OCI-LY1 (cell line): ENCODE measurements around the gene IMMP2L.

ENCODE experiments used
- EZH2 ChIP-seq: fragments of 200-600 bp; sonication (generic), shearing (Covaris generic); IDR thresholded peaks from 2 replicates; pipeline ENCODE4 v1.8.0; 2017; ENCODE audit warnings: borderline replicate concordance, mixed run types, mild to moderate bottlenecking, antibody characterized with exemption, low read length, moderate library complexity, mixed read lengths
- TF ChIP-seq, protein P1 (sequence below): fragments of 200-600 bp; sonication (generic), shearing (Covaris generic); IDR thresholded peaks from 2 replicates; pipeline ENCODE4 v1.5.1; 2017; ENCODE audit warnings: mild to moderate bottlenecking, antibody characterized with exemption, low read length, moderate library complexity, mixed read lengths

DNA sequence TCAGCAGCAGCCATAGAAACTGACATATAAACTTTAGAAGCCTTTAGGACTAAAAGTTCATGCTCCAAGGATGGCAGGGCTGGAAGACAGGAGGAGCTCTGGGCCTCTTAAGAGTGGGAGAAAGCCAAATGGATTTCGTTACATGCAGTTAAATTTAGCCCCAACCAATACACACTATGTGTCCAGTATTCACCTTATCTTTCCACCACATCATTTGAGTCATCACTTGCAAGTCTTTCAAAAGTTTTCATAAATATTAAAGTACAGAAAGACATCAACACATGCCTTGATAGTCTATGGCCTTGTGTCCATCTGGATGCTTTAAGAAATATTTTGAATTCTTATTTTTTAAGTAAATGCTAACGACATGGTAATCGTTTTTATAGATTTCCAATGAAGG is 863.7 kb downstream of the IMMP2L start:
- TF ChIP-seq, protein P1, sequence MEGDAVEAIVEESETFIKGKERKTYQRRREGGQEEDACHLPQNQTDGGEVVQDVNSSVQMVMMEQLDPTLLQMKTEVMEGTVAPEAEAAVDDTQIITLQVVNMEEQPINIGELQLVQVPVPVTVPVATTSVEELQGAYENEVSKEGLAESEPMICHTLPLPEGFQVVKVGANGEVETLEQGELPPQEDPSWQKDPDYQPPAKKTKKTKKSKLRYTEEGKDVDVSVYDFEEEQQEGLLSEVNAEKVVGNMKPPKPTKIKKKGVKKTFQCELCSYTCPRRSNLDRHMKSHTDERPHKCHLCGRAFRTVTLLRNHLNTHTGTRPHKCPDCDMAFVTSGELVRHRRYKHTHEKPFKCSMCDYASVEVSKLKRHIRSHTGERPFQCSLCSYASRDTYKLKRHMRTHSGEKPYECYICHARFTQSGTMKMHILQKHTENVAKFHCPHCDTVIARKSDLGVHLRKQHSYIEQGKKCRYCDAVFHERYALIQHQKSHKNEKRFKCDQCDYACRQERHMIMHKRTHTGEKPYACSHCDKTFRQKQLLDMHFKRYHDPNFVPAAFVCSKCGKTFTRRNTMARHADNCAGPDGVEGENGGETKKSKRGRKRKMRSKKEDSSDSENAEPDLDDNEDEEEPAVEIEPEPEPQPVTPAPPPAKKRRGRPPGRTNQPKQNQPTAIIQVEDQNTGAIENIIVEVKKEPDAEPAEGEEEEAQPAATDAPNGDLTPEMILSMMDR, result no peak
- no peak for TF ChIP-seq EZH2
